Measurements from ENCODE around the gene KLRK1.
"Not testable (repeated sequence)": the region's sequence is repeated elsewhere in the genome, so short reads cannot be mapped to it uniquely, and the experiment has no call there.

The KLRK1 gene

GRCh38 chr12:10389904-10390303 lies at the start of gene KLRK1:
Gene KLRK1 (minus strand): TSS chr12:10390041. CDS start chr12:10388810, 1,231 bp downstream.
- no peak for DNase-seq

- DNase-seq, result not testable (repeated sequence)
Measured at GRCh38 chr12:10437601-10438000, 47.8 kb upstream of the KLRK1 start.

DNA sequence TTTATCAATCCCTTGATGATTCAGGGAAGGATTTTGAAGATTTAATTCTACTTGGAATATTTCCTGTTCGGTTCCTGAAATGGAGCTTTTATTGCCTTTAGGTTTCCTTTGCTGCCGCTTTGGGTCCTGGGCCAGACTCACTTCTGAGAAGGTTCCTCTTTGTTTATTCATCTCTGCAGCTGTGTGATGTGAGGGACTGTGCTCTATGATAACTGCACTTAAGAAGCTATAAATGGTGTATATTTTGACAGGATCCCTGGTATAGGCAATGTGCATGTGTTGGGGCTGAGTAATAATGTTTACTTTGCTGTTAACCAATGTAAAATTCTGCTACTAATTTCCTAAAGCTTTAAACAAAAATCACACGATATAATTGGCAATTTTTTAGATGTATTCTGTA lies 46.0 kb upstream of the KLRK1 start, which contains the start of gene KLRC2:
TSS of gene KLRC2 (minus strand) at position 195 of the 400 bp plus-strand sequence. CDS start at position 171, 24 bp downstream.
- DNase-seq, result not testable (repeated sequence)

- DNase-seq, result not testable (repeated sequence)
Measured at GRCh38 chr12:10430623-10431022, 40.8 kb upstream of the KLRK1 start.

GRCh38 chr12:10425938-10426337 lies 36.1 kb upstream of the KLRK1 start:
- not testable (repeated sequence) for DNase-seq

GRCh38 chr12:10424260-10424899 lies 34.5 kb upstream of the KLRK1 start:
- DNase-seq, result not testable (repeated sequence)

- not testable (repeated sequence) for DNase-seq
Measured at GRCh38 chr12:10422159-10422558, 32.3 kb upstream of the KLRK1 start.

GRCh38 chr12:10420334-10420733 lies 30.5 kb upstream of the KLRK1 start, which contains the start of gene KLRC3:
Gene KLRC3 (minus strand): TSS chr12:10420595. CDS start chr12:10420550, 45 bp downstream.
- DNase-seq, result not testable (repeated sequence)

DNA sequence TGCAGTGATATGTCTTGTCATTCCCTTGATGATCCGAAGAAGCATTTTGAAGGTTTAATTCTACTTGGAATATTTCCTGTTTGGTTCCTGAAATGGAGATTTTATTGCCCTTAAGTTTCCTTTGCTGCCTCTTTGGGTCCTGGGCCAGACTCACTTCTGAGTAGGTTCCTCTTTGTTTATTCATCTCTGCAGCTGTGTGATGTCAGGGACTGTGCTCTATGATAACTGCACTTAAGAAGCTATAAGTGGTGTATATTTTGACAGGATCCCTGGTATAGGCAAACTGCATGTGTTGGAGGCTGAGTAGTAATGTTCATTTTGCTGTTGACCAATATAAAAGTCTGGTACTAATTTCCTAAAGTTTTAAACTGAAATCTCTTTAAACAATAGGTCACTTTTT lies 19.6 kb upstream of the KLRK1 start, which contains the start of gene KLRC4:
TSS of gene KLRC4 (minus strand) at position 366 of the 400 bp plus-strand sequence. CDS start at position 184, 182 bp downstream.
- DNase-seq, result no peak

DNA sequence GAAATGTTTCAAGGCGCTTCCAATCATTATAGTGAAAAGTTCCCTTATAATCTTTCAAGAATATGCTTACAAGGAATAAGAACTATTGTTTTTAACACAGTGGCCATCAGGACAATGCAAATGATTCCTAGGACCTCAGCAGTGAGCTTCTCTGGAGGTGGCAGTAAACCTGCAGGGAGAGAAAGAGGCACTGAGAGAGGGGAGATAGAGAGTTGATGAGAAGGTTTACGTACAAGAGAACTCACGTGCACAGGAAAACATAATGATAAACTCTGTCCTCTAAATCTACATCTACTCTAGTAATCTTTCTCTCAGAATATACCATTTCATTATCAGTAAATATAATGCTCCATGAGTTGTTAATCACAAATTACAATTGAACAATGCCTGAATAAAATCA lies 19.0 kb upstream of the KLRK1 start:
- no peak for DNase-seq

GRCh38 chr12:10406725-10407124 lies 16.9 kb upstream of the KLRK1 start:
- no peak for DNase-seq

DNA sequence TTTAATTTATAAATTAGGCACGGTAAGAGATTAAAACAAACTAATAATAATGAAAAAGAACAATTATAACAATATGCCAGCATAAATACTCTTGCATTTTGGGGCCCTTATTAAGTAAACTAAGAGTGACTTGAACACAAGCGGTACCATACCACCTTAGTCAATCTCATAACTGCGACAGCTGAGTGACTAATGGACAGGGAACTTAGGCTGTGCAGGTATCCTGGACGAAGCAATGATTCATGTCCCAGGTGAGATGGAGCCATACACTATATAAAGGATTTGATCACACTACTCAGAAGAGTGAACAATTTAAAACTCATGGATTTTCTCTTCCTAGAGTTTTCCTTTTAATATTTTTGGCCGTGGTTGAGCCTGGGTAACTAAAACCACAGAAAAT lies 15.5 kb upstream of the KLRK1 start:
- DNase-seq, result no peak

GRCh38 chr12:10404798-10405197 lies 15.0 kb upstream of the KLRK1 start:
- DNase-seq, result no peak

DNA sequence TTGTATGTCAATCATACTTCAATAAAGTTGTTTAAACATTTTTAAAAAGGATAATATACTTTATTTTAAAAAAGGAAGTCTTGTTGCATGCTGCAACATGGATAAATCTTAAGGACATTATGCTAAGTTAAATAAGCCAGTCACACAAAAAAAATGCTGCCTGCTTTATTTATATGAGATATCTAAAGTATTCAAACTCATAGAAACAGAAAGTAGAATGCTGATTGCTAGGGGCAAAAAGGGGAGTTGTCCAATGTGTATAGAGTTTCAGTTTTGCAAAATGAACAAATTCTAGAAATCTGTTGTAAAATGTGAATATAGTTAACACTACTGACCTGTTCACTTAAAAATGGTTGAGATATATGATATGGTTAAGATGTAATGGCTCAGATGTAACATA lies 11.0 kb upstream of the KLRK1 start:
- no peak for DNase-seq

DNA sequence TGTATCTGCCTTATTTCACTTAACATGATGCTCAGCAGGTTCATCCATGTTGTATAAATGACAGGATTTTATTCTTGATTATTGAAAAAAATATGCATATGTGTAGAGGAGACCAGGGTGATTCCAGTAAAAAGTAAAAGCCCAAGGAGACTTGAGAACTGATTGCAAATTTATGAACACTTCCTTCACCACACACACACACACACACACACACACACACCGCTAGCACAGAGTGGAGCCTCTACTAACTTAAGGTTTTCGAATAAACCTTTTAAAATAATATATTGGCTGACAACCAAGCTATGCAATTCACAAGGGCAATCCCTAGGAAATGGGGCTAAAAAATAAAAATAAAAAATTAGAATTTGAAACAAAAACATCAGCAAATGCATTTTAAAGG lies 8.3 kb upstream of the KLRK1 start:
- no peak for DNase-seq

GRCh38 chr12:10397296-10397695 lies 7.5 kb upstream of the KLRK1 start:
- no peak for DNase-seq

DNA sequence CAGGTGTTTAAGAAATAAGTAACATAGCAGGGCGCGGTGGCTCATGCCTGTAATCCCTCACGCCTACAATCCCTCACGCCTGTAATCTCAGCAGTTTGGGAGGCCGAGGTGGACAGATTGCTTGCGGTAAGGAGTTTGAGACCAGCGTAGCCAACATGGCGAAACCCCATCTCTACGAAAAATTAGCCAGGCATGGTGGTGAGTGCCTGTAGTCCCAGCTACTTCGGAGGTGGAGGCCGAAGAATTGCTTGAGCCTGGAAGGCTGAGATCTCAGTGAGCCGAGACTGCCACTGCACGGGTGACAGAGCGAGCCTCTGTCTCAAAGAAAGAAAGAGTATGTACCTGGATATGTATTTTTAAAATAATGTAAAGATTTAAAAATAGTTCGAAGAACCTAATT lies 6.3 kb upstream of the KLRK1 start:
- not testable (repeated sequence) for DNase-seq

- no peak for DNase-seq
Measured at GRCh38 chr12:10395390-10395998, 5.7 kb upstream of the KLRK1 start.

- DNase-seq, result not testable (repeated sequence)
Measured at GRCh38 chr12:10394531-10395152, 4.8 kb upstream of the KLRK1 start.

DNA sequence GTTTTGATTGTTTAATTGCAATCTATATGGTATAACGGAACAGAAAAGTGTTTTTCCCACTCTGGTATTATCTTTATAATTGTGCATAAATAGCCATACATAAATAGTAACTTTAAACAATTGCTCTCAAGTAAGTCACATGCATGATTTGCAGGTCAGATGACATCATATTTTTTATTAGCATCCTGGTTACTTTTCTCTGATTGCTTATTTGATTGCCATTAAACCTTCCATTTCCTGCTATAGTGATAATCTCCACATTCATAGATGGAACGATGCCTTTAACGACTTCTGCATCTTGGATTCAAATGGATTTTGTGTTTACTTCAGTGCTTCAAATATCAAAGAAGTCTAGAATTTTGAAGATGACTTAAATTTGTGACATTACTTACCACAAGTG lies 3.5 kb upstream of the KLRK1 start:
- no peak for DNase-seq

- no peak for DNase-seq
Measured at GRCh38 chr12:10392394-10392930, 2.6 kb upstream of the KLRK1 start.

DNA sequence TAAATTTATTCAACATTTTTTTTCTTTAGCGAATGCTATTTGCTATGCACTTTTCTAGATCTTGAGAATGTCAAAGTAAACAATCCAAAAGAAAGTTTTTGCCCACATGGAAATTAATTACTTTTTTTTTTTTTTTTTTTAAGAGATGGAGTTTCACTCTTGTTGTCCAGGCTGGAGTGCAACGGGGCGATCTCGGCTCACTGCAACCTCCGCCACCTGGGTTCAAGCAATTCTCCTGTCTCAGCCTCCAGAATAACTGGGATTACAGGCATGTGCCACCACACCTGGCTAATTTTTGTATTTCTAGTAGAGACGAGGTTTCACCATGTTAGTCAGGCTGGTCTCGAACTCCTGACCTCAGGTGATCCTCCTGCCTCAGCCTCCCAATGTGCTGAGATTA lies 1.1 kb upstream of the KLRK1 start:
- not testable (repeated sequence) for DNase-seq

- DNase-seq, result no peak
Measured at GRCh38 chr12:10388624-10389413, 1.0 kb downstream of the KLRK1 start.

Measured in activated CD4-positive, alpha-beta T cell treated with anti-CD3 and anti-CD28 coated beads, Interleukin-2, amount 50 U/mL, for 1 hour (primary cell).